Endothelial cell of hepatic sinusoid (primary cell): ENCODE data around the gene DSC2.

Experiments used
- in situ Hi-C: cut with HindIII; loops from 2 replicates; pipeline ENCODE4 v1.10.0; 2017; ENCODE audit warnings: low sequenced_read_pairs

The DSC2 gene

DNA sequence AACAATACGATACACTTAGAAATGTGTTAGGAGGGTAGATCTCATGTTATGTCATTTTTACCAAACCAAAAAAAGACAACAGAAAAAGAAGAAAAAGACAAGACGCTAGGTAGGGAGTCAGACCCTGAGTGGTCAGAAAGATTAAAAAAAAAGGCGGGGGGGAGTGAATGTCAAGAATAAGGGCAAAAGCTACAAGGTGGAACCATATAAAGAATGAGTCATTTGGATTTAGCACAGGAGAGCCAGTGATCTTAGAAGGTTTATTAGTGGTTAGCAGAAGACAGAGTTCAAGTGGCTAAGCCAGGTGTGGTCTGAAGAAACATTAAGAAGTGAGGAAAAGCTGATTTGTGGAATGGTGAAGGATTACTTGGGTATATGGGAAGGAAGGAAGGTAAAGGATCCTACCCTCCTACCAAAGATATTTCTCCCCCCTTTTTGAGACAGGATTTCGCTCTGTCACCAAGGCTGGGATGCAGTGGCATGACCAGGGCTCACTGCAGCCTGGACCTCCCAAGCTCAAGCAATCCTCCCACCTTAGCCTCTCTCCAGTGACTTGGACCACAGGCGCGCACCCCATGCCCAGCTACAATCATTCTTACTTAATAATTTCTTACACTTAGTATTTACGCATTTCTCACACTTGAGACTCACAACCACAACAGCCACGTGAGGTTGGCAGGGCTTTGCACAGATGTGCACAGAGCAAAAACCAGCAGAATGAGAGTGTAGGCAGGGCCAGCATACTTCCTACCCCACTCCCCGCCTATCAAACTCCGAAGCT, 2.6 kb downstream of the DSC2 start:
- in situ Hi-C loops, result no loop called here

GRCh38 chr18:31098878-31099277, 3.3 kb downstream of the DSC2 start:
- in situ Hi-C loops, result no loop called here

- in situ Hi-C loops, result no loop called here
Measured at GRCh38 chr18:31097666-31098065, 4.6 kb downstream of the DSC2 start.

GRCh38 chr18:31093880-31094279, 8.3 kb downstream of the DSC2 start:
- in situ Hi-C loops, result no loop called here

GRCh38 chr18:31093294-31093693, 8.9 kb downstream of the DSC2 start:
- in situ Hi-C loops, result no loop called here

DNA sequence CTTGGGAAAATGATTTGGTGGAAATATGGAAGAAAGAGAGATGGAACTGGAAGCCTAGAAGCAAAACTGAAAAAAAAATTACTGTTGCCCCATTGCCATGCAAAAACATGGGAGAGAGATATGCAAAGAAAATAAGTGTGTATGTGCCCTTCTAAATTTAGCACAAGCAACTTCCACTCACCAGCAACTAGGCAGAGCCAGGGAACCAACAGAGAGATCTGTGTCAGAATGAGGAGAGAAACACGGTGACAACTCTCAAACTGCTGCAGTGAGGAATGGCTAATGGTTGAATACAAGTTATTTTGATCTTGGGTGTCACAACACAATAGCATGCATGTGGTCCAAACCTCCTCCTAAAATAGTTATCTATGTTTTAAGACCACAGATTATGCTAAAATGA, 10.9 kb downstream of the DSC2 start:
- in situ Hi-C loops, result no loop called here

- in situ Hi-C loops, result no loop called here
Measured at GRCh38 chr18:31088532-31088931, 13.7 kb downstream of the DSC2 start.

- in situ Hi-C loops, result no loop called here
Measured at GRCh38 chr18:31079973-31080372, 22.2 kb downstream of the DSC2 start.

GRCh38 chr18:31077878-31078277, 24.3 kb downstream of the DSC2 start:
- in situ Hi-C loops, result no loop called here

GRCh38 chr18:31072175-31072574, 30.0 kb downstream of the DSC2 start:
- in situ Hi-C loops, result no loop called here

- in situ Hi-C loops, result no loop called here
Measured at GRCh38 chr18:31070206-31070605, 32.0 kb downstream of the DSC2 start.

DNA sequence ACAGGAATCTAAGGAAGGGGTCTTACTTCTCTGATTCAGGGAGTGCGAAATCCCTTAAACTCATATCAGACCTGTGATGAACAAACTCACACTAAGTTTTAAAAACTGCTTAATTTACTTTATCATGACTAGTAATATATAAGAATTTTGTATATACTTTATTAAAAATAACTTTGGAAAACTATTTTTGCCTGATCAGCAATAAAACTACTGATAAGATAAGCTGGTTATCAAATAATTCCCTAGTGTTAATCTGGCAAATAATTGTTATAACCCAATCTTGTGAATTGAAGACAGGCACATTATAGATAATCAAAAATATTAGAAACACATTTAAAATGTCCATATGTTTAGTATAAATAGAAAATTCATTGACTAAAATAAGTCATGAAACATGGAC, 36.0 kb downstream of the DSC2 start:
- in situ Hi-C loops, result no loop called here

DNA sequence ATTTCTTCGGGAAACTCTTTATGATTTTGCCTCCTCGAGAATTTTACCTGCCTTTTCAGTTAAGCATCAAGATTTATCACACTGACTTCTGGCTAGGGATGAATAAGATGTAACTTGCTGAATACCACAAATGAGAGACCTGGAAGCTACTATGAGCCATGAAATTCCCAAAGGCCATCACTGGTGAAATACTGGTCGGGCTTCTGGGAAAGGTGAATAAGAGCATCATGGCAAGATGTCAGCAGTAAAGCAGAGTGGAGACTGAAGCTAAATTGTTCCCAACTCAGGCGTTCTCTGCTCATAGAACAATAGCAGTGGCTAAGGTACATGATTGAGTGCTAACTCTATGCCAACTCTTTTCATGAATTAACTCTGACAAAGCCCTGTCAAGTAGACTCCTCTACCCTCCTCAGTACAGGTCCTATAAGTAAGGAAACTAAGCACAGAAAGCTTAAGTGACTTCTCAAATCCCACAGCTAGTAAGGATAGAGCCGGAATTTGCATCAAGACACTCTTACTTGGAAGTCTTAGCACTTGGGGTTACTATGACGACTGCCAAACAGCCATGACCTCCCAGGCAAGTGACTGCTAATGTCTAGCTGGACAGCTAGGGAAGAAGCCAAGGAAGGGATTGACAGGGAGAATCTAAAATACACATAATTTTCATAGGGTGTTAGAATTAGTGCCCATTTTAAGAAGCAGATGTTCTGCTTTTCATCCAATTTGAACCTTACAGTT, 37.0 kb downstream of the DSC2 start:
- in situ Hi-C loops, result no loop called here

- in situ Hi-C loops, result no loop called here
Measured at GRCh38 chr18:31064130-31064529, 38.1 kb downstream of the DSC2 start.

- in situ Hi-C loops, result no loop called here
Measured at GRCh38 chr18:31061945-31062344, 40.3 kb downstream of the DSC2 start.

- in situ Hi-C loops, result no loop called here
Measured at GRCh38 chr18:31058897-31059296, 43.3 kb downstream of the DSC2 start.

DNA sequence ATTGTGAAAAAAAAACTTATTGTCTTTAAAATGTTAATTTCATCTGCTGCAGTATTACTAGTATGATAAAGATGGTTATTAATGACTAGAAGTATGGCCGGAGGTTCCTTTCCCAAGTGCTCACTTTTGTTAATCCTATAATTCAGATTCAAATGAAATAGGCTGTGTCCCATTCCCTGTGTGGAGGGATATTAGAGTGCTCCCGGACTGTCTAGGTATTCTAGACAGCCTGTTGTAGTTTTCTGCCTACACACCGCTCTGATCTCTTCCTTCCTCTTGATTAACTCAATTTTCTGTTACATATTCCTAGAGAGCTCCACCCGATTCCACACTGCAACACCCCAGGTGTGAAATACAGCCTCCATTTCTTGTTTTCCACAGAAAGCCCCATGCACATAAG, 44.3 kb downstream of the DSC2 start:
- in situ Hi-C loops, result no loop called here

DNA sequence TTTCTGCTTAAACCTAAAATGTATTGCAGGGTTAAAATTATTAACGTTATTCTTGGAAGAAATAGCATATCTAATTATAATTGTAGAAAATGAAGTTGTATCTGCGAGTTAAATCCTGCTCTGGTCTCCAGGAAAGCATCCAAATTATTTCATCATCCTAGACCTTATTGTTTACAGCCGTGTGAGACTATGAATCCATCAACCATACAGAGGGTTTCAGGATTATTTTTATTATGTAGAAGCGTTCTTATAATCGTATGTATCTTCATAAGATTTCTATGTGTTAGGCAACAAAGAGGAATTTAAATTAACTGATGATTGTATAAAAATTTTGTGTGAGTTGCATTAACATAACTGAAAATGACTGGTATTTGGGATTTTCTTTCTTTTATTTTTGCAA, 45.2 kb downstream of the DSC2 start:
- in situ Hi-C loops, result no loop called here

DNA sequence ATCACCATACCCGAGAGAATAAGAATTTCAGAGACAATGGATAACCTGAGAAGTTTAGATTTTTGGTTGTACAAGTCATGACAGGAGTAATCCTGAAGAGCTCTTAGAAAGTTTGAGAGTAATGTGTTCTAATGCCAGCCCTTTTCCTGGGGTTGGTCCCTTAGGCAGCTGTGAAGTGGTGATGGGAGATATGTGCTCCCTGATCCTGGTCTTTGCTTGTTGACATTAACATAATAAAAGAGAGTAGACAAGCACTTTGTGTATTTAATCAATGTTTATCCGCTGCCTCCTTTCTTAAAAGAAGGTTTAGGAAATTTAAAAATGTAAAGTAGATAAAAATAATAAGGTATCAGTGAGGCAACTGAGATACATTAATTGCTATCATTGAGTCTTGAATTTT, 45.9 kb downstream of the DSC2 start:
- in situ Hi-C loops, result no loop called here

DNA sequence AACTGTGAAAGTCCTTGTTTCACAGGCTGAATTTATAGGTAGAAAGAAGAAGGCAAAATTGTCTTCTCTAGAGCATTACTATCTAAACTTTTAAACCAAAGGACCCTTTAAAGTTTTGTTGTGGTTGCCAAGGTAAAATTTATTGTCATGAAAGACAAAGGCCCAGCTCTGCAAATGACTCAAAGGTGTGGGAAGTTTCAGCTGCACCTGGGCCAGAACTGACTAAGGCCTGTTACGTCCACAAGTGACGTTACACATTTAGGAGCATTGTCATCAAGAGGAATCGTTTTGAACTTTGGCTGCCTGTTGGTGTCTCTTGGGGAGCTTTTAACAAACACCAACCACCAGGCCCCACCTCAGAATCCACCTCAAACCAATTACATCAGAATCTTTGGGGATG, 51.6 kb downstream of the DSC2 start:
- in situ Hi-C loops, result no loop called here

DNA sequence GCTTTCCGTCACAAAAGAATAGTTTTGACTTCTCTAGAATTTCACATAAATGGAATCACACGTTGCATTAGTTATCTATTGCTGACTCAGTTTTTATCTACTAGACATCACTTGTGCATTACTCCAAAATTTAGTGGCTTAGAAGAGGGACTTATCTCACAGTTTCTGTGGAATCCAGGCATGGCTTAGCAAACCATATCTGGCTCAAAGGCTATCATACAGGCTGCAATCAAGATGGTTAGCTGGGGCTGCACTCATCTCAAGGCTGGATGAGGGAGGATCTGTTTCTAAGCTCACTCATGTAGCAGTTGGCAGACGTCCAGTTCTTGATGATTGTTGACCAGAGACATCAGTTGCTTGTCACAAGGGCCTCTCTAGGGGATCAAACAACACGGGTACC, 53.0 kb downstream of the DSC2 start:
- in situ Hi-C loops, result no loop called here

DNA sequence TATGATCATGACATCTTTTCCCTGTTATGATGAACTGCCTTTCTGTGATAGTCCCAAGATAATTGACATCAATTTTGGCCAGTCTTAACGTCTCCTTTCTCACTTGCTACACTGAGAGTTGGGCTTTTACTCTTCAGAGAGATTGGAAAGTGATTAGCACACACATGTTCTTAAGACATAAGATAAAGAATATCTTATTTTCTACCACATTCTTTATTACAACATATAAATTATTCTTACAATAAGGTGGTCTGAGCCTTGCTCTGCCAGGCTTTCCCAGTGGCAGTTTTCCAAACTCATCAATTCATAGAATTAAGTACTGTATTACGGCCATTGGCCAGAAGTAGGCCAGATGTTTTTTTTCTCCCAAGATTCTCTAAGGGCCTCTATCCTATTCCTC, 54.0 kb downstream of the DSC2 start:
- in situ Hi-C loops, result no loop called here

DNA sequence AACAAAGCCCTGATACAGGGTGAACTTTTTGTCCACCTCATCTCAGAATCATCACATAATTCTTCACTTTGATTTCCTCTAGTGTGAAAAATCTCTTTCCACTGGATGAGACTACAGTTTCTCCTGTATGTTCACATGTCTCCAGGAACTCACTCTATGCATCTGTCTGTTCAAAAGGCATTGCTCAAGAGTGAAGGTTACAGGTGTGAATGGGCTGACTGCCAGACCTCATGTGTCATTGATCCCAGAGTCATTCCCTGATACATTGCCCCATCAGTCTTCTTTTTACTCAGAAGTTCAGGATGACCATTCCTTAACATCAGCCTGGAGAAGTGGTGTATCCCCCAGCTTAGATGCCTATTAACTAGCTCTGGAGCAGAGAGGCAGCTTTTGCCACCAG, 55.3 kb downstream of the DSC2 start:
- in situ Hi-C loops, result no loop called here
